Lung (tissue), 12 donors: ENCODE measurements around the gene PSMB10. TPM values are rescaled to one million over a fixed set of nuclear protein-coding genes. Genes with fewer than 3 reads are reported as not detected.
A peak's percentile ranks its signal among the peaks of the same experiment; 100 is the strongest.

Source experiments
- ATAC-seq: fragments of 200-7000 bp; cut with Tn5 transposase; one replicate; pipeline ENCODE4 v1.9.1; 2020; ENCODE audit warnings: moderate number of reproducible peaks; ENCODE audit not compliant: insufficient read depth, low FRiP score
- DNase-seq, 3 donors: peaks; one replicate each; pipeline ENCODE4 v3.0.0-alpha.2; 2013 to 2017
- H3K27ac ChIP-seq, 2 donors: one replicate each; pipeline ENCODE4 v1.5.1; 2013; ENCODE audit warnings: mild to moderate bottlenecking in 2 of 2, moderate library complexity in 2 of 2, control low read depth in 1 of 2, inconsistent platforms in 1 of 2, low read depth in 1 of 2, low read length in 1 of 2
- H3K27me3 ChIP-seq, 3 donors: one replicate each; pipeline ENCODE4 v1.5.1; 2013; ENCODE audit warnings: low read length in 2 of 3; ENCODE audit not compliant: control insufficient read depth in 3 of 3, insufficient read depth in 3 of 3
- H3K36me3 ChIP-seq, 4 donors: one replicate each; pipeline ENCODE4 v1.5.1; 2013; ENCODE audit warnings: low read length in 4 of 4, mild to moderate bottlenecking in 1 of 4, moderate library complexity in 1 of 4; ENCODE audit not compliant: control insufficient read depth in 4 of 4, insufficient read depth in 4 of 4
- H3K4me1 ChIP-seq, 5 donors: one replicate each; pipeline ENCODE4 v1.5.1; 2013; ENCODE audit warnings: low read length in 5 of 5, mild to moderate bottlenecking in 2 of 5, moderate library complexity in 1 of 5; ENCODE audit not compliant: control insufficient read depth in 5 of 5, insufficient read depth in 5 of 5
- H3K4me3 ChIP-seq: one replicate; pipeline ENCODE4 v1.5.1; 2013; ENCODE audit warnings: mild to moderate bottlenecking, control low read depth, moderate library complexity
- H3K9ac ChIP-seq, 2 donors: one replicate each; pipeline ENCODE4 v1.5.1; 2013; ENCODE audit warnings: low read length in 2 of 2, control low read depth in 1 of 2; ENCODE audit not compliant: insufficient read depth in 1 of 2
- H3K9me3 ChIP-seq, 4 donors: one replicate each; pipeline ENCODE4 v1.5.1; 2013; ENCODE audit warnings: low read length in 3 of 4, mild to moderate bottlenecking in 1 of 4, moderate library complexity in 1 of 4; ENCODE audit not compliant: control insufficient read depth in 4 of 4, insufficient read depth in 3 of 4
- WGBS, 2 donors: extraction: QIAGEN DNeasy Blood & Tissue Kit; methylation state at CpG; one replicate each; pipeline ENCODE4 v1.1.7; 2013; 5-methylcytosine and 5-hydroxymethylcytosine counted together
- polyA plus RNA-seq, 2 donors: library from polyadenylated mRNA; stranded (reverse); fragments of 200-250 nt; gene quantifications; one replicate each; pipeline ENCODE4 v1.2.1, GENCODE V29; 2013
- total RNA-seq, 2 donors: library from RNA; depleted of rRNA in 1 of 2; stranded (reverse); fragments of >200 nt in 1 of 2; gene quantifications; one replicate each; pipeline ENCODE4 v1.2.1, GENCODE V29; 2014 to 2021
- TF ChIP-seq, protein P1 (sequence below): IDR thresholded peaks from 2 replicates; pipeline ENCODE4 v1.5.1; 2012; ENCODE audit warnings: mild to moderate bottlenecking; ENCODE audit errors: control extremely low read depth, extremely low read depth
- donor health status: control.
- donor health status: control.
- donor health status: Bipolar disorder and iron deficiency.
- donor health status: healthy.
- donor health status: DM: yes; HTN: yes; CAD: no.

The PSMB10 gene
- total and polyA plus RNA-seq, 4 donors, result 36.6 to 186 (median 112) TPM

- peaks cover 0 to 23% (median 8%) of the 10 kb centered on the region in 4 donors for H3K36me3 ChIP-seq
- peak overlapping the region; percentile 49 to 94 for H3K27ac ChIP-seq
- ATAC-seq, result no peak
- H3K27me3 ChIP-seq, result no peaks in the 10 kb centered on the region
- TF ChIP-seq, protein P1, sequence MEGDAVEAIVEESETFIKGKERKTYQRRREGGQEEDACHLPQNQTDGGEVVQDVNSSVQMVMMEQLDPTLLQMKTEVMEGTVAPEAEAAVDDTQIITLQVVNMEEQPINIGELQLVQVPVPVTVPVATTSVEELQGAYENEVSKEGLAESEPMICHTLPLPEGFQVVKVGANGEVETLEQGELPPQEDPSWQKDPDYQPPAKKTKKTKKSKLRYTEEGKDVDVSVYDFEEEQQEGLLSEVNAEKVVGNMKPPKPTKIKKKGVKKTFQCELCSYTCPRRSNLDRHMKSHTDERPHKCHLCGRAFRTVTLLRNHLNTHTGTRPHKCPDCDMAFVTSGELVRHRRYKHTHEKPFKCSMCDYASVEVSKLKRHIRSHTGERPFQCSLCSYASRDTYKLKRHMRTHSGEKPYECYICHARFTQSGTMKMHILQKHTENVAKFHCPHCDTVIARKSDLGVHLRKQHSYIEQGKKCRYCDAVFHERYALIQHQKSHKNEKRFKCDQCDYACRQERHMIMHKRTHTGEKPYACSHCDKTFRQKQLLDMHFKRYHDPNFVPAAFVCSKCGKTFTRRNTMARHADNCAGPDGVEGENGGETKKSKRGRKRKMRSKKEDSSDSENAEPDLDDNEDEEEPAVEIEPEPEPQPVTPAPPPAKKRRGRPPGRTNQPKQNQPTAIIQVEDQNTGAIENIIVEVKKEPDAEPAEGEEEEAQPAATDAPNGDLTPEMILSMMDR, result no peak
- WGBS, 2 donors, result 41 to 47% methylated on average over 3 of the region's 3 CpGs
- DNase-seq, result no peak
- peak overlapping the region; percentile 80 to 95 for H3K9ac ChIP-seq
- peaks cover 12 to 34% (median 19%) of the 10 kb centered on the region in 5 donors for H3K4me1 ChIP-seq
- H3K4me3 ChIP-seq, result peak overlapping the region; percentile 88
- H3K9me3 ChIP-seq, result no peaks in the 10 kb centered on the region
Observed at GRCh38 chr16:67966549-67967182, 30.0 kb upstream of the PSMB10 start.

GRCh38 chr16:67965668-67966548 lies 29.3 kb upstream of the PSMB10 start:
- WGBS, 2 donors, result 65 to 85% methylated on average over 11 of the region's 11 CpGs
- TF ChIP-seq, protein P1, result no peak
- ATAC-seq, result no peak
- Histone ChIP-seq H3K4me3 (no peak overlapping the region), H3K4me1 (peaks cover 12 to 38% (median 19%) of the 10 kb centered on the region in 5 donors), H3K27ac (peak overlapping the region; percentile 49 to 94), H3K9me3 (no peaks in the 10 kb centered on the region), H3K9ac (peak overlapping the region in 1 of 2 donors; percentile 95), H3K36me3 (peaks cover 0 to 30% (median 14%) of the 10 kb centered on the region in 4 donors), H3K27me3 (no peaks in the 10 kb centered on the region)
- no peak for DNase-seq

GRCh38 chr16:67964477-67965131 lies 28.0 kb upstream of the PSMB10 start:
- H3K9ac ChIP-seq, result no peak overlapping the region
- WGBS, 2 donors, result 91 to 94% methylated on average over 6 of the region's 6 CpGs

More at GRCh38 chr16:67964477-67965131, 28.0 kb upstream of the PSMB10 start:
- Histone ChIP-seq H3K36me3 (peaks cover 0 to 39% (median 19%) of the 10 kb centered on the region in 4 donors), H3K9me3 (no peaks in the 10 kb centered on the region), H3K4me3 (no peak overlapping the region), H3K4me1 (peaks cover 12 to 46% (median 19%) of the 10 kb centered on the region in 5 donors), H3K27me3 (no peaks in the 10 kb centered on the region), H3K27ac (peak overlapping the region; percentile 5 to 54)
- ATAC-seq, result no peak
- TF ChIP-seq, protein P1, result no peak
- DNase-seq, result no peak
